HEK293 (cell line): ENCODE data around the gene TOP3B.

Source experiments
- EGR2 ChIP-seq: fragments of 450-650 bp; formaldehyde crosslinking; IDR thresholded peaks from 2 replicates; pipeline ENCODE4 v1.5.1; 2016; ENCODE audit warnings: low read depth, missing biosample characterization, missing genetic modification characterization
- FEZF1 ChIP-seq: fragments of 450-650 bp; formaldehyde crosslinking; IDR thresholded peaks from 2 replicates; pipeline ENCODE4 v1.5.1; 2016; ENCODE audit warnings: missing biosample characterization, missing genetic modification characterization
- GLI2 ChIP-seq: fragments of 450-650 bp; formaldehyde crosslinking; IDR thresholded peaks from 2 replicates; pipeline ENCODE4; 2017; ENCODE audit warnings: missing biosample characterization, missing genetic modification characterization, low read depth, borderline replicate concordance
- GLIS2 ChIP-seq: fragments of 450-650 bp; formaldehyde crosslinking; IDR thresholded peaks from 2 replicates; pipeline ENCODE4 v1.5.1; 2016; ENCODE audit warnings: missing biosample characterization, missing genetic modification characterization
- KLF10 ChIP-seq: fragments of 450-650 bp; IDR thresholded peaks from 2 replicates; pipeline ENCODE4 v1.5.1; 2018; ENCODE audit warnings: missing biosample characterization, mild to moderate bottlenecking, missing genetic modification characterization
- SALL2 ChIP-seq: fragments of 450-650 bp; formaldehyde crosslinking; IDR thresholded peaks from 2 replicates; pipeline ENCODE4 v1.5.0; 2017; ENCODE audit warnings: missing biosample characterization, mild to moderate bottlenecking, missing genetic modification characterization, borderline replicate concordance
- SP7 ChIP-seq: fragments of 450-650 bp; formaldehyde crosslinking; IDR thresholded peaks from 2 replicates; pipeline ENCODE4 v1.5.1; 2016; ENCODE audit warnings: missing biosample characterization, missing genetic modification characterization
- ZEB2 ChIP-seq: fragments of 450-650 bp; formaldehyde crosslinking; IDR thresholded peaks from 2 replicates; pipeline ENCODE4 v1.5.1; 2016; ENCODE audit warnings: missing biosample characterization, missing genetic modification characterization
- ZNF112 ChIP-seq: fragments of 450-650 bp; formaldehyde crosslinking; IDR thresholded peaks from 2 replicates; pipeline ENCODE4 v1.5.0; 2017; ENCODE audit warnings: missing biosample characterization, missing genetic modification characterization
- ZNF292 ChIP-seq: fragments of 450-650 bp; formaldehyde crosslinking; IDR thresholded peaks from 2 replicates; pipeline ENCODE4 v1.5.1; 2016; ENCODE audit warnings: low read depth, missing biosample characterization, missing genetic modification characterization, borderline replicate concordance
- ZNF335 ChIP-seq: fragments of 450-650 bp; formaldehyde crosslinking; conservative IDR thresholded peaks from 2 replicates; pipeline ENCODE4 v1.5.1; 2016; ENCODE audit warnings: missing biosample characterization, missing genetic modification characterization
- ZNF341 ChIP-seq: fragments of 450-650 bp; formaldehyde crosslinking; IDR thresholded peaks from 2 replicates; pipeline ENCODE4; 2016; ENCODE audit warnings: low read depth, missing biosample characterization, missing genetic modification characterization
- ZNF366 ChIP-seq: fragments of 450-650 bp; formaldehyde crosslinking; conservative IDR thresholded peaks from 2 replicates; pipeline ENCODE4 v1.5.1; 2016; ENCODE audit warnings: missing biosample characterization, missing genetic modification characterization
- ZNF473 ChIP-seq: fragments of 450-650 bp; formaldehyde crosslinking; IDR thresholded peaks from 2 replicates; pipeline ENCODE4 v1.5.1; 2017; ENCODE audit warnings: missing biosample characterization, missing genetic modification characterization
- ZNF501 ChIP-seq: fragments of 450-650 bp; formaldehyde crosslinking; IDR thresholded peaks from 2 replicates; pipeline ENCODE4 v1.5.1; 2016; ENCODE audit warnings: missing biosample characterization, missing genetic modification characterization
- ZNF510 ChIP-seq: fragments of 450-650 bp; formaldehyde crosslinking; IDR thresholded peaks from 2 replicates; pipeline ENCODE4 v1.5.1; 2018; ENCODE audit warnings: mild to moderate bottlenecking, missing genetic modification characterization, missing biosample characterization; ENCODE audit not compliant: insufficient replicate concordance
- ZNF555 ChIP-seq: fragments of 450-650 bp; formaldehyde crosslinking; conservative IDR thresholded peaks from 2 replicates; pipeline ENCODE4 v1.5.1; 2017; ENCODE audit warnings: missing biosample characterization, mild to moderate bottlenecking, missing genetic modification characterization, inconsistent platforms
- ZNF629 ChIP-seq: fragments of 450-650 bp; formaldehyde crosslinking; IDR thresholded peaks from 2 replicates; pipeline ENCODE4 v1.5.1; 2017; ENCODE audit warnings: missing biosample characterization, missing genetic modification characterization
- ZNF654 ChIP-seq: fragments of 450-650 bp; formaldehyde crosslinking; IDR thresholded peaks from 2 replicates; pipeline ENCODE4 v1.5.1; 2016; ENCODE audit warnings: low read depth, missing biosample characterization, missing genetic modification characterization
- ZNF660 ChIP-seq: fragments of 450-650 bp; IDR thresholded peaks from 2 replicates; pipeline ENCODE4 v1.5.1; 2018; ENCODE audit warnings: missing biosample characterization, mild to moderate bottlenecking, missing genetic modification characterization
- ZNF701 ChIP-seq: fragments of 450-650 bp; formaldehyde crosslinking; IDR thresholded peaks from 2 replicates; pipeline ENCODE4 v1.5.1; 2016; ENCODE audit warnings: missing biosample characterization, missing genetic modification characterization
- ZNF76 ChIP-seq: fragments of 450-650 bp; formaldehyde crosslinking; IDR thresholded peaks from 2 replicates; pipeline ENCODE4; 2016; ENCODE audit warnings: low read depth, missing biosample characterization, missing genetic modification characterization, borderline replicate concordance
- ZNF792 ChIP-seq: fragments of 450-650 bp; formaldehyde crosslinking; IDR thresholded peaks from 2 replicates; pipeline ENCODE4 v1.5.1; 2016; ENCODE audit warnings: missing biosample characterization, missing genetic modification characterization
- ZNF830 ChIP-seq: fragments of 450-650 bp; IDR thresholded peaks from 2 replicates; pipeline ENCODE4 v1.5.0; 2018; ENCODE audit warnings: missing biosample characterization, missing genetic modification characterization, low read depth, mild to moderate bottlenecking, moderate library complexity
- ZNF843 ChIP-seq: fragments of 450-650 bp; formaldehyde crosslinking; IDR thresholded peaks from 2 replicates; pipeline ENCODE4 v1.5.1; 2016; ENCODE audit warnings: missing biosample characterization, missing genetic modification characterization
- TF ChIP-seq, protein P1 (sequence below): fragments of 450-650 bp; formaldehyde crosslinking; IDR thresholded peaks from 2 replicates; pipeline ENCODE4 v1.5.1; 2016; ENCODE audit warnings: missing biosample characterization, missing genetic modification characterization
- TF ChIP-seq, protein P2 (sequence below): fragments of 450-650 bp; formaldehyde crosslinking; IDR thresholded peaks from 2 replicates; pipeline ENCODE4 v1.5.1; 2017; ENCODE audit warnings: missing biosample characterization, mild to moderate bottlenecking, missing genetic modification characterization, moderate library complexity
- TF ChIP-seq, protein P3 (sequence below): IDR thresholded peaks from 2 replicates; pipeline ENCODE4 v1.6.1; 2011; ENCODE audit warnings: mild to moderate bottlenecking, low read depth, low read length, borderline replicate concordance
- TF ChIP-seq, protein P4 (sequence below): fragments of 450-650 bp; formaldehyde crosslinking; IDR thresholded peaks from 2 replicates; pipeline ENCODE4 v1.5.1; 2016; ENCODE audit warnings: missing biosample characterization, missing genetic modification characterization
- TF ChIP-seq, protein P5 (sequence below): fragments of 450-650 bp; formaldehyde crosslinking; conservative IDR thresholded peaks from 2 replicates; pipeline ENCODE4 v1.5.1; 2016; ENCODE audit warnings: low read depth, missing biosample characterization, missing genetic modification characterization

TOP3B gene

DNA sequence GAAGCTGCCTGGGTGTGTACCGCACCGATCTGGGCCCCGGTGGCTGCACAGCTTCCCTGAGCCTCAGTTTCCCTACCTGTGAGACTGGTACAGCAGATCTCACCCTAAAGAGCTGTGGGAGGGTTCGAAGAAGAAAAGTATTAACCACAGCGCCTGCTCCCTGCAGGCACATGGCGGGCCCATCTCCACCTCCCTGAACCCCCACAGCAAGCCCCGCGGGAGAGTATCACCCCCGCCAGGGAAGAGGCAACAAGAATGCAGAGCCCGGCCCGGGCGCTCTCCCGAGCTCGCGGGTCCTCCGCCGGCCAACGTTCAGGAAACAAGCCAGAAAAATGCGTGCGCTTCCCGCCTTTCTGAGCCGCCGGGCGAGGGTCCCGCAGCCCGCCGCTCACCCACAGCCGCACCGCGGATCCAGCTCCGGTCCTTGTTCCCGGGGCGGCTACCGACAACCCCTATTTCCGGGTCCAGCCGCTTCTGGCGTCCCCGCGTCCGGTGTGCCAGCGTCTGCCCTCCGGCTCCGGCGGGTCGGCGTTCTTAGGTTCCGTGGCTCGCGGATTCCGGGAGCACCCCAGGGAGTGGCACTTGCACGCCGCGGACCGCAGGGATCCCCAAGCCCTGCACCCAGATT, at the start of gene TOP3B (continued):
- TF ChIP-seq SALL2 (no peak), ZNF510 (tag by site-specific recombination) (no peak), ZNF843 (tag by site-specific recombination) (peak; percentile 68), ZNF112 (tag by site-specific recombination) (no peak), FEZF1 (tag by site-specific recombination) (peak; percentile 43; the same call in 1 of the 2 replicates), ZNF701 (tag by site-specific recombination) (0 out of 2 replicates have a peak, but pooled peaks have one; percentile 40), EGR2 (tag by site-specific recombination) (no peak), ZNF473 (tag by site-specific recombination) (no peak), ZNF335 (tag by site-specific recombination) (peak; percentile 94), KLF10 (tag by site-specific recombination) (peak; percentile 64; the same call in 1 of the 2 replicates), ZNF830 (no peak), ZNF76 (tag by site-specific recombination) (peak; percentile 94), ZNF654 (no peak; the same call in 1 of the 2 replicates), ZNF629 (tag by site-specific recombination) (peak; percentile 74), ZNF341 (tag by site-specific recombination) (0 out of 2 replicates have a peak, but pooled peaks have one; percentile 26), ZEB2 (tag by site-specific recombination) (peak; percentile 92; the same call in 1 of the 2 replicates), GLI2 (tag by site-specific recombination) (no peak), ZNF501 (tag by site-specific recombination) (peak; percentile 84), ZNF366 (tag by site-specific recombination) (no peak), ZNF792 (tag by site-specific recombination) (no peak), ZNF555 (tag by site-specific recombination) (no peak), ZNF292 (tag by site-specific recombination) (no peak), SP7 (peak; percentile 92), GLIS2 (tag by site-specific recombination) (peak; percentile 19; the same call in 1 of the 2 replicates), ZNF660 (tag by site-specific recombination) (peak; percentile 99)
- TF ChIP-seq, protein P1, sequence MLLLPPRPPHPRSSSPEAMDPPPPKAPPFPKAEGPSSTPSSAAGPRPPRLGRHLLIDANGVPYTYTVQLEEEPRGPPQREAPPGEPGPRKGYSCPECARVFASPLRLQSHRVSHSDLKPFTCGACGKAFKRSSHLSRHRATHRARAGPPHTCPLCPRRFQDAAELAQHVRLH (tag by site-specific recombination), result peak; percentile 96
- TF ChIP-seq, protein P2, sequence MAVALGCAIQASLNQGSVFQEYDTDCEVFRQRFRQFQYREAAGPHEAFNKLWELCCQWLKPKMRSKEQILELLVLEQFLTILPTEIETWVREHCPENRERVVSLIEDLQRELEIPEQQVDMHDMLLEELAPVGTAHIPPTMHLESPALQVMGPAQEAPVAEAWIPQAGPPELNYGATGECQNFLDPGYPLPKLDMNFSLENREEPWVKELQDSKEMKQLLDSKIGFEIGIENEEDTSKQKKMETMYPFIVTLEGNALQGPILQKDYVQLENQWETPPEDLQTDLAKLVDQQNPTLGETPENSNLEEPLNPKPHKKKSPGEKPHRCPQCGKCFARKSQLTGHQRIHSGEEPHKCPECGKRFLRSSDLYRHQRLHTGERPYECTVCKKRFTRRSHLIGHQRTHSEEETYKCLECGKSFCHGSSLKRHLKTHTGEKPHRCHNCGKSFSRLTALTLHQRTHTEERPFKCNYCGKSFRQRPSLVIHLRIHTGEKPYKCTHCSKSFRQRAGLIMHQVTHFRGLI (tag by site-specific recombination), result no peak
- TF ChIP-seq, protein P3, sequence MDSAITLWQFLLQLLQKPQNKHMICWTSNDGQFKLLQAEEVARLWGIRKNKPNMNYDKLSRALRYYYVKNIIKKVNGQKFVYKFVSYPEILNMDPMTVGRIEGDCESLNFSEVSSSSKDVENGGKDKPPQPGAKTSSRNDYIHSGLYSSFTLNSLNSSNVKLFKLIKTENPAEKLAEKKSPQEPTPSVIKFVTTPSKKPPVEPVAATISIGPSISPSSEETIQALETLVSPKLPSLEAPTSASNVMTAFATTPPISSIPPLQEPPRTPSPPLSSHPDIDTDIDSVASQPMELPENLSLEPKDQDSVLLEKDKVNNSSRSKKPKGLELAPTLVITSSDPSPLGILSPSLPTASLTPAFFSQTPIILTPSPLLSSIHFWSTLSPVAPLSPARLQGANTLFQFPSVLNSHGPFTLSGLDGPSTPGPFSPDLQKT, result no peak; the same call in 1 of the 2 replicates
- TF ChIP-seq, protein P4, sequence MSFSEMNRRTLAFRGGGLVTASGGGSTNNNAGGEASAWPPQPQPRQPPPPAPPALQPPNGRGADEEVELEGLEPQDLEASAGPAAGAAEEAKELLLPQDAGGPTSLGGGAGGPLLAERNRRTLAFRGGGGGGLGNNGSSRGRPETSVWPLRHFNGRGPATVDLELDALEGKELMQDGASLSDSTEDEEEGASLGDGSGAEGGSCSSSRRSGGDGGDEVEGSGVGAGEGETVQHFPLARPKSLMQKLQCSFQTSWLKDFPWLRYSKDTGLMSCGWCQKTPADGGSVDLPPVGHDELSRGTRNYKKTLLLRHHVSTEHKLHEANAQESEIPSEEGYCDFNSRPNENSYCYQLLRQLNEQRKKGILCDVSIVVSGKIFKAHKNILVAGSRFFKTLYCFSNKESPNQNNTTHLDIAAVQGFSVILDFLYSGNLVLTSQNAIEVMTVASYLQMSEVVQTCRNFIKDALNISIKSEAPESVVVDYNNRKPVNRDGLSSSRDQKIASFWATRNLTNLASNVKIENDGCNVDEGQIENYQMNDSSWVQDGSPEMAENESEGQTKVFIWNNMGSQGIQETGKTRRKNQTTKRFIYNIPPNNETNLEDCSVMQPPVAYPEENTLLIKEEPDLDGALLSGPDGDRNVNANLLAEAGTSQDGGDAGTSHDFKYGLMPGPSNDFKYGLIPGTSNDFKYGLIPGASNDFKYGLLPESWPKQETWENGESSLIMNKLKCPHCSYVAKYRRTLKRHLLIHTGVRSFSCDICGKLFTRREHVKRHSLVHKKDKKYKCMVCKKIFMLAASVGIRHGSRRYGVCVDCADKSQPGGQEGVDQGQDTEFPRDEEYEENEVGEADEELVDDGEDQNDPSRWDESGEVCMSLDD, result peak; percentile 90; the same call in 1 of the 2 replicates
- TF ChIP-seq, protein P5, sequence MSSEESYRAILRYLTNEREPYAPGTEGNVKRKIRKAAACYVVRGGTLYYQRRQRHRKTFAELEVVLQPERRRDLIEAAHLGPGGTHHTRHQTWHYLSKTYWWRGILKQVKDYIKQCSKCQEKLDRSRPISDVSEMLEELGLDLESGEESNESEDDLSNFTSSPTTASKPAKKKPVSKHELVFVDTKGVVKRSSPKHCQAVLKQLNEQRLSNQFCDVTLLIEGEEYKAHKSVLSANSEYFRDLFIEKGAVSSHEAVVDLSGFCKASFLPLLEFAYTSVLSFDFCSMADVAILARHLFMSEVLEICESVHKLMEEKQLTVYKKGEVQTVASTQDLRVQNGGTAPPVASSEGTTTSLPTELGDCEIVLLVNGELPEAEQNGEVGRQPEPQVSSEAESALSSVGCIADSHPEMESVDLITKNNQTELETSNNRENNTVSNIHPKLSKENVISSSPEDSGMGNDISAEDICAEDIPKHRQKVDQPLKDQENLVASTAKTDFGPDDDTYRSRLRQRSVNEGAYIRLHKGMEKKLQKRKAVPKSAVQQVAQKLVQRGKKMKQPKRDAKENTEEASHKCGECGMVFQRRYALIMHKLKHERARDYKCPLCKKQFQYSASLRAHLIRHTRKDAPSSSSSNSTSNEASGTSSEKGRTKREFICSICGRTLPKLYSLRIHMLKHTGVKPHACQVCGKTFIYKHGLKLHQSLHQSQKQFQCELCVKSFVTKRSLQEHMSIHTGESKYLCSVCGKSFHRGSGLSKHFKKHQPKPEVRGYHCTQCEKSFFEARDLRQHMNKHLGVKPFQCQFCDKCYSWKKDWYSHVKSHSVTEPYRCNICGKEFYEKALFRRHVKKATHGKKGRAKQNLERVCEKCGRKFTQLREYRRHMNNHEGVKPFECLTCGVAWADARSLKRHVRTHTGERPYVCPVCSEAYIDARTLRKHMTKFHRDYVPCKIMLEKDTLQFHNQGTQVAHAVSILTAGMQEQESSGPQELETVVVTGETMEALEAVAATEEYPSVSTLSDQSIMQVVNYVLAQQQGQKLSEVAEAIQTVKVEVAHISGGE (tag by site-specific recombination), result peak; percentile 99
